Choroid plexus epithelial cell (primary cell): ENCODE results near the gene PACSIN3.
A peak's percentile ranks its signal among the peaks of the same experiment; 100 is the strongest.

Source experiments
- DNase-seq: peaks from one replicate; pipeline ENCODE4 v3.0.0-alpha.2; 2010; ENCODE audit warnings: low read depth
- H3K4me3 ChIP-seq: 2 replicates; pipeline ENCODE4 v1.5.1; 2011; ENCODE audit warnings: low read depth, mild to moderate bottlenecking, control low read depth, low read length, moderate library complexity
- TF ChIP-seq, protein P1 (sequence below): conservative IDR thresholded peaks from 2 replicates; pipeline ENCODE4 v1.5.1; 2011; ENCODE audit warnings: low read depth, mild to moderate bottlenecking, control low read depth, inconsistent platforms, low read length, moderate library complexity

The PACSIN3 gene

DNA sequence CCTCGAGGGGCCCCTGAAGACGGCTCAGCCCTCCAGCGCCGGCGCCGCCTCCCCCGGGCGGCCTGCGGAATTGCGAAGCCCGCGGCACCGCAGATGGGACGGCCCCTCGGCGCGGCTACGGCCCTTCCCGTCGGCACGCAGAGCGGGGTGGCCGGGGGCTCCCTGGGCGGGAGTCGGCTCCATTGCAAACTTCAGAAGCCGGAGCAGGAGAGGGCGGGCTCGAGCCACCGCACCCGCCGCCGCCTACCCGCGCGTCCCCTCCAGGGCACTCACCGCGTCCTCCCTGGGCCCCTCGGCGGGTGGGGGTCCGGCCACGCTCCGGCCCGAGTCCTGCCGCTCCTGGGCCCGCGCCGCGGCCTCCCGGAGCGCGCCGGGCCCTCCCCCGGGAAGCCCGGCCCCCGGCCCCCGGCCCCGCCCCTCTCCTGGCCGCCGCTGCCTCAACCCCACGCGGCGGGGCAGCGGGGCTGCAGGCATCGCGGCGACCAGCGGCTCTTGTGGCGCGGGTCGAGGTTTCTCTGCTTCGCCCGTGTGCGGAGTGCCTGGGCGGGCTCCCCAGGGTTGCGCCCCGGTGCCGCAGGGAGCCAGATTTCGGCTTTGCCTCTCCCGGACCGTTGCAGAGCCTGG lies at the start of gene PACSIN3:
Gene PACSIN3 (minus strand): TSS at position 359 of the 624 bp plus-strand sequence. CDS start 3,707 bp downstream, outside the sequence.
- TF ChIP-seq, protein P1, sequence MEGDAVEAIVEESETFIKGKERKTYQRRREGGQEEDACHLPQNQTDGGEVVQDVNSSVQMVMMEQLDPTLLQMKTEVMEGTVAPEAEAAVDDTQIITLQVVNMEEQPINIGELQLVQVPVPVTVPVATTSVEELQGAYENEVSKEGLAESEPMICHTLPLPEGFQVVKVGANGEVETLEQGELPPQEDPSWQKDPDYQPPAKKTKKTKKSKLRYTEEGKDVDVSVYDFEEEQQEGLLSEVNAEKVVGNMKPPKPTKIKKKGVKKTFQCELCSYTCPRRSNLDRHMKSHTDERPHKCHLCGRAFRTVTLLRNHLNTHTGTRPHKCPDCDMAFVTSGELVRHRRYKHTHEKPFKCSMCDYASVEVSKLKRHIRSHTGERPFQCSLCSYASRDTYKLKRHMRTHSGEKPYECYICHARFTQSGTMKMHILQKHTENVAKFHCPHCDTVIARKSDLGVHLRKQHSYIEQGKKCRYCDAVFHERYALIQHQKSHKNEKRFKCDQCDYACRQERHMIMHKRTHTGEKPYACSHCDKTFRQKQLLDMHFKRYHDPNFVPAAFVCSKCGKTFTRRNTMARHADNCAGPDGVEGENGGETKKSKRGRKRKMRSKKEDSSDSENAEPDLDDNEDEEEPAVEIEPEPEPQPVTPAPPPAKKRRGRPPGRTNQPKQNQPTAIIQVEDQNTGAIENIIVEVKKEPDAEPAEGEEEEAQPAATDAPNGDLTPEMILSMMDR: no peak
- no peak for DNase-seq
- H3K4me3 ChIP-seq: peak within 1 kb of the TSS; percentile 62

DNA sequence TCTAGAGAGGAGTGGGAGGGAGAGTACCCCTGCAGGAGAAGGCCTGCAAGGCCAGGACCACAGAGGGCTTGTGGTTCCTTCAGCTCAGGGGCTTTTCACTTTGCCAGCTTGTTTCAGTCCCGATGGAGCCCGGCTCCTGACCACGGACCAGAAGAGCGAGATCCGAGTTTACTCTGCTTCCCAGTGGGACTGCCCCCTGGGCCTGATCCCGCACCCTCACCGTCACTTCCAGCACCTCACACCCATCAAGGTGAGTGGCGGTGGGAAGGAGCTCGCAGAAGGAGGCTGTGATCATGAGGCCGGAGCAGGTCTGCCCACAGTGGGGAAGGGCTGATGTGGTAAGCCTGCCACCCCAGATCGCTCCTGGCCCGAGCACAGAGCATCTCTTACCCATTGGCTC lies 48.9 kb upstream of the PACSIN3 start:
- H3K4me3 ChIP-seq: no peak overlapping the region
- TF ChIP-seq, protein P1: no peak
- no peak for DNase-seq

DNA sequence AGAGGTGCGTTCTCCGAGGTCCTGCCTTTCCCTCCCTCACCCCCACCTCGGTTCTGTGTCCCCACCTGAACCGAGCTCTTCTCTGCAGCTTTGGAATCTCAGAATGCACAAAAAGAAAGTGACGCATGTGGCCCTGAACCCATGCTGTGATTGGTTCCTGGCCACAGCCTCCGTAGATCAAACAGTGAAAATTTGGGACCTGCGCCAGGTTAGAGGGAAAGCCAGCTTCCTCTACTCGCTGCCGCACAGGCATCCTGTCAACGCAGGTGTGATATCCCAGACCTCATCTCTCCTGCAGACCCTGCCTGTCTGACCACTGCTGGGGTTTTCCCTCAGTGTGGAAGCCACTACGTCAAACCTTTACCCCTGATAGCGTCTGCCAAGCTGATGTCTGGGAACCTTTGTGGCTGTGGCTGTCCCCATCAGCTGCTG lies 48.5 kb upstream of the PACSIN3 start:
- DNase-seq: peak; percentile 65
- H3K4me3 ChIP-seq: peak overlapping the region; percentile 28
- TF ChIP-seq, protein P1: no peak

DNA sequence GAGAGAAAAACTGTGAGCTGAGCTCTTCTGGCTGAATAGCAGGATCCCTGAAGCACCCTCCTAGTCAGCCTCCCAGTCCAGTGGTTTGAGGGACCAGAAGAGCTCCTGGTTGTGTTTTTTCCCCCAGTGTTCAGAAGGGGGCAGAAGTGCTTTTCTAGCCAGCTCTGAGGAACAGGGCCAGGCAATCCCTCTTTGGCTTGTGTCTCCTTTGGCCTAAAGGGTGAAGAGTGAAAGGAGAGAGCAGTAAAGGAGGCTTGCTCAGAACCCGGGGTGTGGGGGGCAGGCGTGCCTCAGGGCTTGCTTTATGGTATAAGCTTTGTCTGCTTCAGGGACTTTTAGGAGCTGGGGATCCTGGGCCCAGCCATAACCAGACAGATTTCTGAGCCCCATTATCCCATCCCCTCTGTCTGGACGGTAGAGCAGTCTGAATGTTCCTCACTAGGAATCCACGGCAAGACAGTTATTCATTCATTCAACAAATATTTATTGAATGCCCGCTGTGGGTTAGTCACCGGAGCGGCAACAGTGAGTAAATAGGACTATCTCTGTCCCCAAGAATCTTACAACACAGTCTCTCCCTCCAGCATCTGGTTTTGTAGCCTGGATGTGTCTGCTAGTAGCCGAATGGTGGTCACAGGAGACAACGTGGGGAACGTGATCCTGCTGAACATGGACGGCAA lies 47.9 kb upstream of the PACSIN3 start:
- H3K4me3 ChIP-seq: peak overlapping the region; percentile 28
- DNase-seq: peak; percentile 76
- TF ChIP-seq, protein P1: peak; percentile 70

DNA sequence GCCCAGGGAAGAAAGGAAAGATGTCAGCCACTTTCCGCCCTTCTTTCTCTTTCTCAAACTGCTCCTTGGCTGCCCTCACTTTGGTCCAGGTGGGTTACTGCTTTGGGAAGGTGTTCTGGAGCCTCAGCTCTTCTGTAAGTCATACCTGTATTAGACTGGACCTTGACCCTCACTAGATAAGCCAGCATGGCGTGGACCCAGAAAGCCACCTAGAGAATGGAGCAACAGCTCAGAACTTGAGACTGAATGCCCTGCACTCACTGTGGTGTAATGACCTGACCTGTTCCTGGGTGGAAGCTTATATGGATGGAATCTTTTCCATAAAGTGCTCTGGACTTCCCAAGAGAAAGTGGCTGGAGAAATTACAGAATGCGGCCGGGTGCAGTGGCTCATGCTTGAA lies 46.8 kb upstream of the PACSIN3 start:
- TF ChIP-seq, protein P1: no peak
- no peak for DNase-seq
- no peak overlapping the region for H3K4me3 ChIP-seq

DNA sequence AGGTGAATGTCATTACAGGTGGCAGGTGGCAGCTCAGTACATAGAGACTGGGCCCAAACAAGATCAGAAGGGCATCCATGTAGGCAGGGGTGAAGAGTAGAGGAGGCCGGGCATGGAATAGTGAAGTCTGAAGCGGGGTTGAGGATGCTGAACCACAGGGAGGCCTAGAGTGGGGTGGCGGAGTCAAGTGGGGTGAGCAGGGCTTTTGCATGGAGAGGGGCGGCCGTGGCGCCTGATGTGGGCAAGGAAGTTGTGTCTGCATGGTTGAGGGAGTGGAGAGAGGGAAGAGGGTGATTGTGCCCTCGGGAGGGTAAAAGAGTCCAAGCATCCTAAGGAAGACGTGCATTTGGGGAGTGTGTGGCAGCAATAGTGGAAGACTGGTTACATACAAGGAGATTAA lies 42.9 kb upstream of the PACSIN3 start:
- DNase-seq: no peak
- TF ChIP-seq, protein P1: no peak
- H3K4me3 ChIP-seq: no peak overlapping the region
